ENCODE measurements around the gene EPOP. TPM values are rescaled to one million over a fixed set of nuclear protein-coding genes. Genes with fewer than 3 reads are reported as not detected.
A peak's percentile ranks its signal among the peaks of the same experiment; 100 is the strongest.

The EPOP gene
- total and polyA plus RNA-seq, 2 of the 13 experiments (the other 11 are each of a cell fraction or from before 2014, with no cell fraction given) = 14.7 to 37.8 TPM

- TF ChIP-seq ZNF318 (CRISPR knock-in tag; IDR thresholded peaks at IDR 0.05) (no peak), BRCA1 (CRISPR knock-in tag; IDR thresholded peaks at IDR 0.05) (0 out of 2 replicates have a peak, but pooled peaks have one; percentile 51), ZNF337 (CRISPR knock-in tag; IDR thresholded peaks at IDR 0.05; ENCODE audit: borderline replicate concordance, low read depth) (peak; percentile 63; the same call in 1 of the 2 replicates), SNAPC2 (CRISPR knock-in tag; IDR thresholded peaks at IDR 0.05) (no peak), MEIS2 (CRISPR knock-in tag; IDR thresholded peaks at IDR 0.05) (peak; percentile 50; the same call in 1 of the 2 replicates), DMAP1 (CRISPR knock-in tag; IDR thresholded peaks at IDR 0.05) (no peak), NONO (IDR thresholded peaks at IDR 0.05) (no peak), NONO (CRISPR knock-in tag; conservative IDR thresholded peaks at IDR 0.05) (peak; percentile 93), TFDP1 (CRISPR knock-in tag; IDR thresholded peaks at IDR 0.05; ENCODE audit: borderline replicate concordance) (peak; percentile 43; the same call in 1 of the 2 replicates), KDM5B (CRISPR knock-in tag; IDR thresholded peaks at IDR 0.05; ENCODE audit: borderline replicate concordance) (peak; percentile 81; the same call in 1 of the 2 replicates), ZNF772 (CRISPR knock-in tag; IDR thresholded peaks at IDR 0.05) (peak; percentile 83; the same call in 1 of the 2 replicates), RNF219 (CRISPR knock-in tag; IDR thresholded peaks at IDR 0.05) (no peak), SKIL (CRISPR knock-in tag; IDR thresholded peaks at IDR 0.05; ENCODE audit: borderline replicate concordance) (no peak), RELA (CRISPR knock-in tag; IDR thresholded peaks at IDR 0.05) (0 out of 2 replicates have a peak, but pooled peaks have one; percentile 23)
These were observed 11.5 kb downstream of the EPOP start (continued) for GRCh38 chr17:38663125-38663751.
